NCI-H2081 treated with DMSO at 0.1 percent for 48 hours (cell line): Measurements from ENCODE around the gene OR5T3.
"Not testable (repeated sequence)": the region's sequence is repeated elsewhere in the genome, so short reads cannot be mapped to it uniquely, and the experiment has no call there.

ENCODE experiments used
- DNase-seq: peaks from one replicate; lab custom pipeline; 2025; lab: John Stamatoyannopoulos, UW

Gene OR5T3

GRCh38 chr11:56251954-56252353 is at the start of gene OR5T3:
Gene OR5T3, plus strand, starts transcription at chr11:56252254. Its CDS starts 0 bp downstream, at chr11:56252254.
- no peak for DNase-seq

GRCh38 chr11:56207790-56208189 is 44.3 kb upstream of the OR5T3 start:
- DNase-seq = no peak

GRCh38 chr11:56214537-56214936 is 37.5 kb upstream of the OR5T3 start:
- no peak for DNase-seq

GRCh38 chr11:56219735-56220134 is 32.3 kb upstream of the OR5T3 start:
- DNase-seq = not testable (repeated sequence)

GRCh38 chr11:56234155-56234554 is 17.9 kb upstream of the OR5T3 start, which contains the start of gene OR5T2:
Gene OR5T2, minus strand, starts transcription at chr11:56234255. Its CDS starts 1,193 bp downstream, at chr11:56233062.
- no peak for DNase-seq

GRCh38 chr11:56271092-56271491 is 19.0 kb downstream of the OR5T3 start:
- no peak for DNase-seq

- DNase-seq = no peak
These were observed 21.8 kb downstream of the OR5T3 start, which contains the start of gene OR5T1 for GRCh38 chr11:56273854-56274253. Gene OR5T1, plus strand, starts transcription at chr11:56274154. Its CDS starts 1,485 bp downstream, at chr11:56275639.

- DNase-seq = no peak
These were observed 40.1 kb downstream of the OR5T3 start, which contains the start of gene OR8H1 for GRCh38 chr11:56292154-56292553. Gene OR8H1, minus strand, starts transcription at chr11:56292254. Its CDS starts 1,192 bp downstream, at chr11:56291062.

- no peak for DNase-seq
These were observed 44.8 kb downstream of the OR5T3 start for GRCh38 chr11:56296898-56297297.
